HG02943 (cell line): ENCODE data around the gene PF4V1.

Source experiments
- ATAC-seq: cut with Tn5 transposase; IDR thresholded peaks from one replicate; pipeline ENCODE4 v1.9.1; 2021; ENCODE audit warnings: mild to moderate bottlenecking, low read depth, moderate library complexity; ENCODE audit not compliant: unreplicated experiment

Gene PF4V1

DNA sequence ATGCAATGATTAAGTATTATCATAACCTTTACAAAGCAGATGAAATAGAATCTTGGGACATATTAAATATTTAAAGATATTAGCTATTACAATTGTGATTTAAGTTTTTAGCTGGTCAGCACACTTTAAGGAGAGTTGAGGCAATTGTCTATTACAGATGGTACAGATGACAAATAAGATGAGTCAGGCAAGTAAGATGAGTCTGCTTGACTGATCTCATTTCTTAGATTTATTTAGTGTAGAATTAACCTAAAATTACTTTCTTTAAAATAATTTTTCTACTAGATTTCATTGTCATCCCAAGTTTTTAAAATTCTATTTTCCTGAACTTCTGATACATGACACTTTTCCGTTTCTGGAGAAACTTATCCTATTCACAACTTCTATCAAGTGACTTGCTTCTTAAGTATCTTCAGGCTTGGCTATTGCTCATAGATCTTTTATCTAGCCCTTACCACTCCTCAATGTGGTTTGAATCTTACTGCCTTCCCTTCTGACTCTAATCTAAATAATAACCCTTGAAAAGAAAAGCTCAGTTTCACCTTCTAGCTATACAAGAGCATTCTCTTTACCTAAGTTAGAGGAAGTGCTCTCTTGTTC is 49.0 kb downstream of the PF4V1 start:
- no peak for ATAC-seq

DNA sequence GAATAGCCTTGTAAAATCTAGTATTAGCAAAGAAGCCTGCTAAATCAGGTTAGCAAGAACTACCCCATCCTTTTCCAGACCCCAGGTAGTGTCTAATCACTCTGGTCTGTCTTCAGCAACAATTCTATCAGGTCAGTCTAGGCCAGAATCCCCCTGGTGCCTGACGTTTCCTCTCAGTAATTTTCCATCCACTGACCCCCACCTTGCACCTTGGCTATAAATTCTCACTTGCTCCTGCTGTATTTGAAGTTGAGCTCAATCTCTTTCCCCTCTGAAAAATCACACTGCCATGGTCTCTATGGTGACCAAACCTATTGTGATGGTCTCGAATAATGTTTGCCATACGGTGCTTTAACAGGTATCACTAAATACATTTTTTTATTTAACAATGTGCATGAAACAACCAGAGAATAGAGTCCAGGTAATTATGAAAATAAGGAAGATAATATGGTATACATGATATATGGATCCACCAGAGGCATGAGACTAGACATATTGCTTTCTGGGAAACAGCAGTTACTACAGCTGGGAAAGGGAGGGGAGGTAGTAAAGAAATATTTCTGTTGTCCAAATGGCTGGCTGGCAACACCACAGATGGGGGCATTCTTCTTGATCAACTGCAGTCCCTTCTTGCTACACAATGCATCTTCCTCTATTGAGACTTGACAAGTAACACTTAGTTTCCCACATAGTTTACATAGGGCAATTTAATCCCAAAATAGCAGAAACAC is 49.9 kb downstream of the PF4V1 start:
- no peak for ATAC-seq
